OCI-LY7 (cell line): ENCODE measurements around the gene DZIP1L.
"Not testable (repeated sequence)": the region's sequence is repeated elsewhere in the genome, so short reads cannot be mapped to it uniquely, and the experiment has no call there.

ENCODE experiments used
- EZH2phosphoT487 ChIP-seq: fragments of 200-600 bp; sonication (generic); IDR thresholded peaks from 2 replicates; pipeline ENCODE4 v1.6.1; 2018; ENCODE audit warnings: low read depth, borderline replicate concordance, mild to moderate bottlenecking, mixed run types, antibody characterized with exemption, low read length, moderate library complexity, mixed read lengths
- TF ChIP-seq, protein P1 (sequence below): fragments of 200-600 bp; sonication (generic); conservative IDR thresholded peaks from 2 replicates; pipeline ENCODE4 v1.5.1; 2014; ENCODE audit warnings: mild to moderate bottlenecking, antibody characterized with exemption, low read length, moderate library complexity, mixed read lengths

DNA sequence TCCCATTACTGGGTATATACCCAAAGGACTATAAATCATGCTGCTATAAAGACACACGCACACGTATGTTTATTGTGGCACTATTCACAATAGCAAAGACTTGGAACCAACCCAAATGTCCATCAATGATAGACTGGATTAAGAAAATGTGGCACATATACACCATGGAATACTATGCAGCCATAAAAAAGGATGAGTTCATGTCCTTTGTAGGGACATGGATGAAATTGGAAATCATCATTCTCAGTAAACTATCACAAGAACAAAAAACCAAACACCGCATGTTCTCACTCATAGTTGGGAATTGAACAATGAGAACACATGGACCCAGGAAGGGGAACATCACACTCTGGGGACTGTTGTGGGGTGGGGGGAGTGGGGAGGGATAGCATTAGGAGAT lies 29.7 kb downstream of the DZIP1L start:
- TF ChIP-seq, protein P1, sequence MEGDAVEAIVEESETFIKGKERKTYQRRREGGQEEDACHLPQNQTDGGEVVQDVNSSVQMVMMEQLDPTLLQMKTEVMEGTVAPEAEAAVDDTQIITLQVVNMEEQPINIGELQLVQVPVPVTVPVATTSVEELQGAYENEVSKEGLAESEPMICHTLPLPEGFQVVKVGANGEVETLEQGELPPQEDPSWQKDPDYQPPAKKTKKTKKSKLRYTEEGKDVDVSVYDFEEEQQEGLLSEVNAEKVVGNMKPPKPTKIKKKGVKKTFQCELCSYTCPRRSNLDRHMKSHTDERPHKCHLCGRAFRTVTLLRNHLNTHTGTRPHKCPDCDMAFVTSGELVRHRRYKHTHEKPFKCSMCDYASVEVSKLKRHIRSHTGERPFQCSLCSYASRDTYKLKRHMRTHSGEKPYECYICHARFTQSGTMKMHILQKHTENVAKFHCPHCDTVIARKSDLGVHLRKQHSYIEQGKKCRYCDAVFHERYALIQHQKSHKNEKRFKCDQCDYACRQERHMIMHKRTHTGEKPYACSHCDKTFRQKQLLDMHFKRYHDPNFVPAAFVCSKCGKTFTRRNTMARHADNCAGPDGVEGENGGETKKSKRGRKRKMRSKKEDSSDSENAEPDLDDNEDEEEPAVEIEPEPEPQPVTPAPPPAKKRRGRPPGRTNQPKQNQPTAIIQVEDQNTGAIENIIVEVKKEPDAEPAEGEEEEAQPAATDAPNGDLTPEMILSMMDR, result not testable (repeated sequence)
- not testable (repeated sequence) for TF ChIP-seq EZH2phosphoT487
